AG04450 (cell line): ENCODE data around the gene MARS1. TPM values are rescaled to one million over a fixed set of nuclear protein-coding genes. Genes with fewer than 3 reads are reported as not detected.

ENCODE experiments used
- CTCF ChIA-PET: fragments of 300-600, 350-600 bp; formaldehyde crosslinking; extraction: SDS; loops from one replicate; lab custom pipeline; 2022; ENCODE audit warnings: antibody characterized with exemption, inconsistent platforms; lab: Charles Lee
- POLR2A ChIA-PET: fragments of 350-600 bp; formaldehyde crosslinking; extraction: SDS; loops from one replicate; lab custom pipeline; 2021; ENCODE audit warnings: antibody characterized with exemption, inconsistent platforms; lab: Yijun Ruan, JAX
- DNase-seq: peaks from one replicate; pipeline ENCODE4 v3.0.0-alpha.2; 2011; ENCODE audit warnings: low read depth, low spot score
- H3K27ac ChIP-seq: one replicate; pipeline ENCODE4 v1.5.1; 2012; ENCODE audit warnings: low read depth, low read length, control low read depth
- H3K27me3 ChIP-seq: one replicate; pipeline ENCODE4 v1.6.0; 2012; ENCODE audit warnings: low read length; ENCODE audit not compliant: control insufficient read depth, insufficient read depth
- H3K4me3 ChIP-seq: 2 replicates; pipeline ENCODE4 v1.5.1; 2011; ENCODE audit warnings: mild to moderate bottlenecking, low read depth, low read length, control low read depth
- H3K9me3 ChIP-seq: 2 replicates; pipeline ENCODE4 v1.5.1; 2012; ENCODE audit warnings: low read length; ENCODE audit not compliant: control insufficient read depth, insufficient read depth
- CTCF ChIP-seq: IDR thresholded peaks from 2 replicates; pipeline ENCODE4 v1.5.1; 2011; ENCODE audit warnings: low read depth, low read length, control low read depth, inconsistent platforms
- polyA plus RNA-seq: library from polyadenylated mRNA; depleted of rRNA; stranded (reverse); fragments of >200 nt; gene quantifications from 2 replicates; pipeline ENCODE4 v1.2.3, GENCODE V29; 2011

Gene MARS1
- polyA plus RNA-seq, 1 experiment, result 236 TPM

- no peak for DNase-seq
- H3K4me3 ChIP-seq, result no peak overlapping the region
- H3K9me3 ChIP-seq, result no peaks in the 10 kb centered on the region
- H3K27ac ChIP-seq, result no peak overlapping the region
- ChIA-PET POLR2A (no interaction called here), CTCF (interaction anchor here (1.0 kb wide), 1 partner anchor 201 kb away, joined by 3 read pairs; no protein-coding TSS in a partner anchor)
- TF ChIP-seq CTCF, result no peak
- H3K27me3 ChIP-seq, result no peaks in the 10 kb centered on the region
These were observed 23.3 kb upstream of the MARS1 start for GRCh38 chr12:57464569-57464968.

- DNase-seq, result no peak
- POLR2A ChIA-PET, result no interaction called here
- Histone ChIP-seq H3K9me3 (no peaks in the 10 kb centered on the region), H3K27me3 (no peaks in the 10 kb centered on the region), H3K27ac (no peak overlapping the region), H3K4me3 (no peak overlapping the region)
- CTCF ChIA-PET, result interaction anchor here (1.0 to 1.8 kb wide), 3 partner anchors 9 to 202 kb away, joined by 3 to 4 read pairs (median 4); no protein-coding TSS in a partner anchor
- no peak for TF ChIP-seq CTCF
These were observed 22.7 kb upstream of the MARS1 start for GRCh38 chr12:57465030-57465746.

- no peak for TF ChIP-seq CTCF
- CTCF ChIA-PET, result interaction anchor here (0.6 to 1.8 kb wide), 4 partner anchors 10 to 1108 kb away, joined by 3 to 5 read pairs (median 4); no protein-coding TSS in a partner anchor
- Histone ChIP-seq H3K9me3 (no peaks in the 10 kb centered on the region), H3K27ac (no peak overlapping the region), H3K4me3 (no peak overlapping the region), H3K27me3 (no peaks in the 10 kb centered on the region)
- POLR2A ChIA-PET, result no interaction called here
- DNase-seq, result no peak
These were observed 21.9 kb upstream of the MARS1 start for GRCh38 chr12:57465747-57466505.

GRCh38 chr12:57467212-57467874 is 20.5 kb upstream of the MARS1 start:
- H3K9me3 ChIP-seq, result no peaks in the 10 kb centered on the region
- ChIA-PET POLR2A (no interaction called here), CTCF (interaction anchor here (1.7 to 3.2 kb wide), 3 partner anchors 8 to 14 kb away, joined by 4 to 14 read pairs (median 4); partner anchors contain the start of gene GLI1)
- DNase-seq, result no peak
- H3K4me3 ChIP-seq, result no peak overlapping the region
- H3K27me3 ChIP-seq, result peaks cover 5% of the 10 kb centered on the region
- no peak for TF ChIP-seq CTCF
- no peak overlapping the region for H3K27ac ChIP-seq
